WI38 (cell line): ENCODE measurements around the gene MGAT1.
A peak's percentile ranks its signal among the peaks of the same experiment; 100 is the strongest.

Source experiments
- H3K4me3 ChIP-seq: 2 replicates; pipeline ENCODE4 v1.5.1; 2011; ENCODE audit warnings: low read depth, mild to moderate bottlenecking, control low read depth, low read length
- CTCF ChIP-seq: IDR thresholded peaks from 2 replicates; pipeline ENCODE4 v1.5.1; 2012; ENCODE audit warnings: low read depth, mild to moderate bottlenecking, control low read depth, low read length

The MGAT1 gene

DNA sequence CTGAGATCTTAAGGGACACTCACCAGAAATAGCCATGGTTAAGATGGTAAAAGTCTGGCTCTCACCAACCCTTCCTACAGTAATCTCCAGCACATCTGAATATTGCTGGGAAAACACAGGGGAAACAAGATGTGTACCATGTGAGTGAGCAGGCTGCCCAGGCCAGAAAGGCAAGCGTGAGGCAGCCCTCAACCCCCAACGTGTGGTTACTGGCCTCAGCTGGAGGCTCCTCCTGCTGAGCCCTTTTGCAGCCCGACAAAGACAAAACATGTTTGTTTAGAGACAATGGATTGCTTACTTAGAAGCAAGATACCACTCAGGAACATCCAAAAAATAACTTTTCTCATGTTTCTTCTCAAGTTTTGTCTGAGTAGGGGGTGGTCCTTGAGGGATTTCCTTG lies 41.8 kb upstream of the MGAT1 start:
- TF ChIP-seq CTCF = no peak
- H3K4me3 ChIP-seq = no peak overlapping the region

GRCh38 chr5:180839935-180840334 lies 37.3 kb upstream of the MGAT1 start:
- TF ChIP-seq CTCF = no peak
- no peak overlapping the region for H3K4me3 ChIP-seq

DNA sequence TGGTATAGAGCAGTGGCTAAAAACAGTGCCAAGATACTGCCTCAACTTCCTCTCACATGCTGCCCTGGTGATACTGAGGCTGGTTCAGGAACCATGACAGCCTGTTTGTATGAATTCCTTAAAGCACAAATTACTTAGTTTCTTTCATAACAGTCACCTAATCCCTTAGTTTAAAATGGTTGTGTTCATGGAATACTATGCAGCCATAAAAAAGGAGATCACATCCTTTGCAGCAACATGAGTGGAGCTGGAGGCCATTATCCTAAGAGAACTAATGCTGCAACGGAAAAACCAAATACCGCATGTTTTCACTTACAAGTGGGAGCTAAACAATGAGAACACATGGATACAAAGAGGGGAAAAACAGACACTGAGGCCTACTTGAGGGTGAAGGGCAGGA lies 36.6 kb upstream of the MGAT1 start:
- no peak overlapping the region for H3K4me3 ChIP-seq
- no peak for TF ChIP-seq CTCF

- no peak overlapping the region for H3K4me3 ChIP-seq
- no peak for TF ChIP-seq CTCF
Measured at GRCh38 chr5:180837478-180837877, 34.9 kb upstream of the MGAT1 start.

DNA sequence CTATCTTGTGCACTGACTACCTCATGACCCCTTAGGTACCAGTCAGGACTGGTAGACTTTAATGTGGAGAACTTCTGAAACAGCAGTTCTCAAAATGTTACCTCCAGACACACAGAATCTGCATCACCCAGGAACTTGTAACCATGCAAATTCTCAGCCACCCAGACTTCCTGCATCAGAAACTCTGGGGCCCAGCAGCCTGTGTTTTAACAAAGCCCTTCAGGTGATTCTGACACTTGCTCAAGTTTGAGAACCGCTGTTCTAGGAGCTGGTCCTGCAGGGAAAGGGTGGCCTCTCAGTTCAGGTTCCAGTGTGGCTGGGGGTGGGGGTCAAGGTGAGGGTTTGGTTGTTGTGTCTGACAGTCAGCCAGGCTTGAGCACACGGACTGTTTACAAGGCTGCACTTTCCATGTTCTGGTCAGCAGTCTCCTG lies 30.0 kb upstream of the MGAT1 start:
- no peak for TF ChIP-seq CTCF
- peak overlapping the region; percentile 81; the same call in 1 of the 2 replicates for H3K4me3 ChIP-seq

GRCh38 chr5:180831139-180832093 lies 28.8 kb upstream of the MGAT1 start:
- TF ChIP-seq CTCF = no peak
- peak overlapping the region; percentile 81 for H3K4me3 ChIP-seq
